HG03045 (cell line): ENCODE data around the gene TAF11L13.
"Not testable (repeated sequence)": the region's sequence is repeated elsewhere in the genome, so short reads cannot be mapped to it uniquely, and the experiment has no call there.

Experiments
- ATAC-seq: cut with Tn5 transposase; IDR thresholded peaks from one replicate; pipeline ENCODE4 v1.9.1; 2021; ENCODE audit warnings: mild to moderate bottlenecking, moderate library complexity; ENCODE audit not compliant: unreplicated experiment

The TAF11L13 gene

GRCh38 chr5:17631788-17632187 lies at the start of gene TAF11L13:
TAF11L13 (plus strand) TSS chr5:17632088.
- not testable (repeated sequence) for ATAC-seq

GRCh38 chr5:17585658-17586057 lies 46.2 kb upstream of the TAF11L13 start, which contains the start of gene TAF11L7:
TAF11L7 (minus strand) TSS chr5:17585758.
- not testable (repeated sequence) for ATAC-seq

GRCh38 chr5:17590860-17591259 lies 41.0 kb upstream of the TAF11L13 start, which contains the start of gene TAF11L8:
TAF11L8 (minus strand) TSS chr5:17590960.
- ATAC-seq, result not testable (repeated sequence)

DNA sequence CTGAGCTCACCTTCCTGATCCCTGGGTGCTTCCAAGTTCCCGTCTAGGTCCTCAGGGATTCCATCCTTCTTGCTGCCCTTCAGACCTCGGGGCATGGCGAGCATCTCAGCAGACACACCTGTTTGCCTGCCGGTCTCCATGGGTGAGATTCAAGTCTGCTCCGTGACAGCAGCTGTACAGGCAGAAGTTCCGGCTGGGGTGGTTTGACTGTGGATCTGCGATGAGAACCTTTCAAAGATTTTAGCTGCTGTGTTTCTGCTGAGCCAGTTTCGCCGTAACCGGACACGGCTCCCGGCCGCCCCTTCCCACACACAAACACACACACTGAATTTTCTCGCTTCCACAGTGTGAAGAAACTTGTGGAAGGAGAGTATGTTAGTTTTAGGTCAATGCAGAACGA lies 37.6 kb upstream of the TAF11L13 start, which contains the start of gene TAF11L9:
TSS of gene TAF11L9 (minus strand) at position 140 of the 400 bp plus-strand sequence.
- ATAC-seq, result not testable (repeated sequence)

DNA sequence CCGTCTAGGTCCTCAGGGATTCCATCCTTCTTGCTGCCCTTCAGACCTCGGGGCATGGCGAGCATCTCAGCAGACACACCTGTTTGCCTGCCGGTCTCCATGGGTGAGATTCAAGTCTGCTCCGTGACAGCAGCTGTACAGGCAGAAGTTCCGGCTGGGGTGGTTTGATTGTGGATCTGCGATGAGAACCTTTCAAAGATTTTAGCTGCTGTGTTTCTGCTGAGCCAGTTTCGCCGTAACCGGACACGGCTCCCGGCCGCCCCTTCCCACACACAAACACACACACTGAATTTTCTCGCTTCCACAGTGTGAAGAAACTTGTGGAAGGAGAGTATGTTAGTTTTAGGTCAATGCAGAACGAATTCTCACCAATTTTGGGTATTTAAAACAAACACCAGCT lies 34.2 kb upstream of the TAF11L13 start, which contains the start of gene TAF11L10:
TSS of gene TAF11L10 (minus strand) at position 101 of the 400 bp plus-strand sequence.
- not testable (repeated sequence) for ATAC-seq

DNA sequence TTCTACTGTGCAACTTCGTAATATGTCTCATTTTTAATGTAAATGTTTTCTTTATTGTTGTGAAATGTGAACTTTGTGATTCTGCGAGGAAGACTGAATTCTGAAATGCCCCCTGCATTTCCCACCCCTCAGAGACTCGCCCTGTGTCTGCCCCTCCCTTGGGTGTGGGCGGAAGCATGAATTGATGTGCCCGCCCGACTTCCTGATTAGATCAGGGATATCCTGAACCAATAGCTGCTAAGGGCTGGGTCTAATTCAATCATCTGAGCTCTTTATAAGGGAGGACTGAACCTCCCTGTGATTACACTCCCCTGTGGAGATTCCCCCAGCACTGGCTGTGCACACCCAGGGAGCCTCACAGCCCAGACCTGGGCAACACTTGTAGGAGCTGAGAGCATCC lies 28.0 kb upstream of the TAF11L13 start, which contains the start of gene TAF11L11:
TSS of gene TAF11L11 (plus strand) at position 304 of the 400 bp plus-strand sequence.
- not testable (repeated sequence) for ATAC-seq

DNA sequence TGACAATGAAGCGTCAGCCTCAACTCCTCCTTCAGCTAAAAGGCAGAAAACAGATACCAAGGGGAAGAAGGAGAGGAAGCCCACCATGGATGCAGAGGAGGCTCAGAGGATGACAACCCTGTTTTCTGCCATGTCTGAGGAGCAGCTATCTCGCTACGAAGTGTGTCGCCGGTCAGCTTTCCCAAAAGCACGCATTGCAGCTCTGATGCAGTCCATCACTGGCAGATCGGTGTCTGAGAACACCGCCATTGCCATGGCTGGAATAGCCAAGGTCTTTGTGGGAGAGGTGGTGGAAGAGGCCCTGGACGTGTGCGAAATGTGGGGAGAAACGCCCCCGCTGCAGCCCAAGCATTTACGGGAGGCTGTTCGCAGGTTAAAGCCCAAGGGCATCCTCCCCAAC lies 26.9 kb upstream of the TAF11L13 start:
- ATAC-seq, result no peak

DNA sequence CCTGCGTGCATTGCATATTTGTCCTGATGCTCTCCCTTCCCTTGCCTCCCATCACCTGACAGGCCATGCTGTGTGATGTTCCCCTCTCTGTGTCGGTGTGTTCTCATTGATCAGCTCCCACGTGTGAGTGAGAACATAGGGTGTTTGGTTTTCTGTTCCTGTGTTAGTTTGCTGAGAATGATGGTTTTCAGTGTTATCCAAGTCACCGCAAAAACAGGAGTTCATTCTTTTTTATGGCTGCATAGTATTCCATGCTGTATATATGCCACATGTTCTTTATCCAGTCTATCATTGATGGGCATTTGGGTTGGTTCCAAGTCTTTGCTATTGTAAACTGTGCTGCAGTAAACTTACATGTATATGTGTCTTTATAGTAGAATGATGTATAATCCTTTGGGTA lies 24.4 kb upstream of the TAF11L13 start:
- ATAC-seq, result not testable (repeated sequence)

- not testable (repeated sequence) for ATAC-seq
These were observed 21.8 kb upstream of the TAF11L13 start, which contains the start of gene TAF11L12 for GRCh38 chr5:17610092-17610491. TAF11L12 (plus strand) TSS chr5:17610392.

DNA sequence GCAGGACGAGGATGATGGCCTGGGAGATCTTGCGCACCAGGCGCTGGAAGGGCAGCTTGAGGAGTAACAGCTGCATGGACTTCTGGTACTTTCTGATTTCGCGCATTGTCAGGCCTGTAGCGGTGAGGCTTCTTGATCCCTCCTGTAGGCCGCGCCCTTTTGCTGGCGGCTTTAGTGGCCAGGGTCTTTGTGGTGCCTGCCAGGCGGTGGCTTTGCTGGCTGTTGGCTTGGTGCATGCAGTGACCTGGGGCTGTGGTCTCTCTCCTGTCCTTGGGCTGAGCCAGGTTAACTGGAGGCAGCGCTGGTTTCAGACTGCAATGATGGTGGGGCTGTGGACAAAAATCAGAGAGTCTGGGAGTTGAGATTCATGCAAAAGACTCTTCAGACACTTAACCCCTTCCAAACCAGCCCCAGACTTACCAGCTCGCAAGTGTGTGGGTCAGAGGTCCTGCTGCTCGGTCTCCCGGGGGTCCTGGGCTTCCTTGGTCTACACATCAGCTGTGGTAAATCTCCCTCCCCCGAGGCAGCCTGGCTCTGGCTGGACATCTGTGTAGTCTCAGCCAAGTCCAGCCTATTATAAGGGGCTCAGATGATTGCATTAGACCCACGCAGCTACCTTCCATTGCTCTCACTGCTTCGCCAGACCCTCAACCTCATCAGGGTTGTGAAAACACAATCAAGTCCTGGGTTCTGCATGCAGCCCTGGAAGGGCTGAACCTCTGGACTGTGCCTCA lies 16.8 kb upstream of the TAF11L13 start:
- ATAC-seq, result no peak

GRCh38 chr5:17619354-17619753 lies 12.5 kb upstream of the TAF11L13 start:
- no peak for ATAC-seq

DNA sequence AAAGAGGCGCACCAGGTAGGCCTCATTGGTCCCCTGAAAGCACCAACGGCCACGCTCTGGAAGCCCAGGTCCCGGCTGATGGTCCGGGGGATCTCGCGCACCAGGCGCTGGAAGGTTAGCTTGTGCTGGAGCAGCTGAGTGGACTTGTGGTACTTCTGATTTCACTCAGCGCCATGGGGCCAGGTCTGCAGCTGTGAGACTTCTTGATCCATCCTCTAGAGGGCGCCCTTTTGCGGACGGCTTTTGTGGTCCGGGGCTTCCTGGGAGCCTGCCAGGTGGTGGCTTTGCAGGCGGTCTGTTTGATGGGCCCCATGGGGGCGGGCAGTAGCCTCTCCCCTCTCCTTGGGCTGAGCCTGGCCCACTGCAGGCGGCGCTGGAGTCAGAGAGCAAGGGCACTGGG lies 11.3 kb upstream of the TAF11L13 start:
- no peak for ATAC-seq

DNA sequence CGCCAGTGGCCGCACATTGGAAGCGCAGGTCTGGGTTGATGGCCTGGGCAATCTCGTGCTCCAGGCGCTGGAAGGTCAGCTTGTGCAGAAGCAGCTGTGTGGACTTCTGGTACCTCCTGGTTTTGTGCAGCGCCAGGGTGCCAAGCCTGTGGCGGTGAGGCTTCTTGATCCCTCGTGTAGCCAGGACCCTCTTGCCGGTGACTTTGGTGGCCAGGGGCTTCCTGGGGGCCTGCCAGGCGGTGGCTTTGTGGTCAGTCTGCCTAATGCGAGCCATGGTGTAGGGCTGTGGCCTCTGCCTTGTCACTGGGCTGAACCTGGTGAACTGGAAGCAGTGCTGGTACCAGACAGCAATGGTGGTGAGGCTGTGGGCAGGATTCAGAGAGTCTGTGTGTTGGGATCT lies 6.2 kb upstream of the TAF11L13 start:
- no peak for ATAC-seq

GRCh38 chr5:17634160-17634559 lies 2.3 kb downstream of the TAF11L13 start, which contains the start of gene TAF11L14:
TAF11L14 (plus strand) TSS chr5:17634460.
- no peak for ATAC-seq

- ATAC-seq, result not testable (repeated sequence)
These were observed 17.3 kb downstream of the TAF11L13 start for GRCh38 chr5:17649232-17649631.

DNA sequence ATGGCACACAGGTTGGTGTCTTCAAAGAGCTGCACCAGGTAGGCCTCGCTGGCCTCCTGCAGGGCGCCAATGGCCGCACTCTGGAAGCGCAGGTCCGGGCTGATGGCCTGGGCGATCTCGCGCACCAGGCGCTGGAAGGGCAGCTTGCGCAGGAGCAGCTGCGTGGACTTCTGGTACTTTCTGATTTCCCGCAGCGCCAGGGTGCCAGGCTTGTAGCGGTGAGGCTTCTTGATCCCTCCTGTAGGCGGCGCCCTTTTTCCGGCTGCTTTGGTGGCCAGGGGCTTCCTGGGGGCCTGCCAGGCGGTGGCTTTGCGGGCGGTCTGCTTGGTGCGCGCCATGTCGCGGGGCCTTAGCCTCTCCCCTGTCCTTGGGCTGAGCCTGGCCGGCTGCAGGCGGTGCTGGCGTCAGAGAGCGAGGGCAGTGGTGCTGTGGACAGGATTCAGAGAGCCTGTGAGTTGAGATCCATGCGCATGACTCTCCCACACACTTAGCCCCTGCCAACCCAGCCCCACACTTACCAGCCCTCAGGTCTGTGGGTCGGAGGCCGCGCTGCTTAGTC lies 23.4 kb downstream of the TAF11L13 start:
- not testable (repeated sequence) for ATAC-seq

GRCh38 chr5:17655921-17656320 lies 24.0 kb downstream of the TAF11L13 start:
- no peak for ATAC-seq

DNA sequence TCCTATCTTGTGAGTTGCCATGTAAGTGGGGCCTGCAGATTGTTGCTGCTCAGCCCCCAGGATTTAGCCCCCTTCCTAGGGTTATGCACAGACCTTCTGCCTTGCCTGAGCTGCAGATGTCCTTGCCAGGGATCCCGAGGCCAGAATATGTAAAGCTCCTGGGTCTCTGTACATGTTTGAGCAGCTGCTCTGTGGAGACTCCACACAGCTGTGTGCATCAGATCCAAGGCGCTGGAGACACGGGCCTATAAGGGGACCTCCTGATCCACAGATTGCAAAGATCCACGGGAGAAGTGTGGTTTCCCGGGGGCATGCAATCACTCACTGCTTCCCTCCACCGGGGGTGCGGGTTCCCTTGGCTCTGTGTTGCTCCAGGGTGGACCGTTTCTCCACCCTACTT lies 31.3 kb downstream of the TAF11L13 start:
- no peak for ATAC-seq

GRCh38 chr5:17665836-17666235 lies 33.9 kb downstream of the TAF11L13 start:
- no peak for ATAC-seq

GRCh38 chr5:17666726-17667235 lies 34.9 kb downstream of the TAF11L13 start:
- no peak for ATAC-seq

DNA sequence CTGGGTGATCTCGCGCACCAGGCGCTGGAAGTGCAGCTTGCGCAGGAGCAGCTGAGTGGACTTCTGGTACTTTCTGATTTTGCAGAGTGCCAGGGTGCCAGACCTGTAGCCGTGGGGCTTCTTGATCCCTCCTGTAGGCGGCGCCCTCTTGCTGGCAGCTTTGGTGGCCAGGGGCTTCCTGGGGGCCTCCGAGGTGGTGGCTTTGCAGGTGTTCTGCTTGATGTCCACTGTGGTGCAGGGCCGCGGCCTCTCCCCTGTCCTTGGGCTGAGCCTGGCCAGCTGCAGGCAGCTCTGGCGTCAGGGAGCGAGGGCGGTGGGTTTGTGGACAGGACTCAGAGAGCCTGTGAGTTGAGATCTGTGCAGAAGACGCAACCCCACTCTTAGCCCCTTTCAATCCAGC lies 38.5 kb downstream of the TAF11L13 start:
- no peak for ATAC-seq
